HG02943 (cell line): ENCODE measurements around the gene HMCN2.

Experiments used
- ATAC-seq: cut with Tn5 transposase; IDR thresholded peaks from one replicate; pipeline ENCODE4 v1.9.1; 2021; ENCODE audit warnings: mild to moderate bottlenecking, low read depth, moderate library complexity; ENCODE audit not compliant: unreplicated experiment

Gene HMCN2

DNA sequence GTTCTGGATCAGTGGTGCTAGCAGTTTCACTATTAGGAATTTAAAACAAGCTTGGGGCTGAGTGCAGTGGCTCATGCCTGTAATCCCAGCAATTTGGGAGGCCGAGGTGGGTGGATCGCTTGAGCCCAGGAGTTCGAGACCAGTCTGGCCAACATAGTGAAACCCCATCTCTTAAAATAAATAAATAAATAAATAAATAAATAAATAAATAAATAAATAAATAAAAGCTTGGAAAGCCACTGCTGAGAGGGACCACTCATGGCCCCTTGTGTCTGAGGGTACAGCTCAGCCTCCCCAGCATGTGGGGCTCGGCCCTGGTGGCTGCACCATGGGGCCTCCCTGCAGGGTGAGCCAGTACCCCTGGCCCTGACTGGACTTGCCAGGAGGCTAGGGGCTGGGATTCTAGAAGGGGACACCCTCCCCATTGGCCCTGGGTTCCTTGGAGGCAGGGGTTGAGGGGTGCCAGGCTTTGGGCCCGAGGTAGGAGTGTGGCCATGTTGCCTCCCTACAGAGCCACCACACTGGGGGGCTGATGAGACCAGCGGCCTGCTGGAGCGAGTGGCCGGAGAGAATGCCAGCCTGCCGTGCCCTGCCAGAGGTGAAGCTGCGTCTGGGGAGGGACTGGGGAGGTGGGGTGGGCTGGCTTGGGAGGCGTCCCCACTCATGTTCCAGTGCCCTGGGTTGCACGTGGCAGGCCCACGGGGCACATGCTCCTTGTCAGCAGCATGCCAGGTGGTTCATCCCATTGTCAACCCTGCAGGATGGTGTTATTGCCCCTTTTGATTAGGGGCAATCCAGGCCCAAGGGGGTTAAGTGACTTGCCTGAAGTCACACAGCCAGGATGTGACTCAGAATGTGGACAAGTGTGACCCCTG is 76.5 kb downstream of the HMCN2 start:
- no peak for ATAC-seq

DNA sequence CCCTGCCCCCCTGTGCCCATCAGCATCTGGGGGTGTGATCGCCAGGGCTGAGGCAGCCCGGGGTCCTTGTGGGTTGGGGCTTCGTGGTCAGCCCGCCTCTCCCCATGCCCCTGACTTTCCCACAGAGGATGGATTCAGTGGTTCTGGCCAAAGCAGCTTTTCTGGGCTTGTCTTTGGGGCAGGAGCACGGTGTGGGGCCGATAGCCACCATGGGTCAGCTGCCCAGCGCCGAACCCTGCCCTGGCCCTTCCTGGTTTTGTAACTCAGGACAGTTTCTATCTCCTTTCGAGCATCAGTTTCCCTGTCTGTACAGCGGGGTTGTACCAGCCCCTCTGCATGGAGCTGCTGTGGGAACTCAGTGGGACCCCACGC is 77.1 kb downstream of the HMCN2 start:
- no peak for ATAC-seq

DNA sequence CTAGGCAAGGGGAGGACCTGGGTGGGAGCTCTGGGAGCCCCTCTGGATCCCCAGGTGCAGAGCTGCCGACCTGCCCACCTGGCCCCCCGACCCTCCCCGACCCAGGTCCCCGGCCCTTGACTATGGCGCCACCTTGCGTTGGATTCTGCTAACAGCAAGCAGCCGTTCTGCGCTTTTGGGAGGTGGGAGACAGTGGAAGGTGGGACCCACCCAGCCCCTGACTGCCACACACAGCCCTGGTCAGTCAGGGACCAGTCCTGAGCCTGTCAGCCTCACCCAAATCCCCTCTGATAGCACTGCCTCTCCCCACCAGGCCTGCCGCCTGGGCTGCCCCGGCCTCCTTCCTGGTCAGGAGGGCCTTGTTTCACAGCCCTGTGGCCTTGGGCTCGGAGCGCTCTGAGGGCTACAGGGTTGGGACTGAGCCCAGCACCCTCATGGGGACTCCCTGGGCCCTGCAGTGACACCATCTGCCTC is 77.9 kb downstream of the HMCN2 start:
- no peak for ATAC-seq

GRCh38 chr9:130344366-130344765 is 78.8 kb downstream of the HMCN2 start:
- no peak for ATAC-seq

- no peak for ATAC-seq
These were observed 79.7 kb downstream of the HMCN2 start for GRCh38 chr9:130345009-130345896.

DNA sequence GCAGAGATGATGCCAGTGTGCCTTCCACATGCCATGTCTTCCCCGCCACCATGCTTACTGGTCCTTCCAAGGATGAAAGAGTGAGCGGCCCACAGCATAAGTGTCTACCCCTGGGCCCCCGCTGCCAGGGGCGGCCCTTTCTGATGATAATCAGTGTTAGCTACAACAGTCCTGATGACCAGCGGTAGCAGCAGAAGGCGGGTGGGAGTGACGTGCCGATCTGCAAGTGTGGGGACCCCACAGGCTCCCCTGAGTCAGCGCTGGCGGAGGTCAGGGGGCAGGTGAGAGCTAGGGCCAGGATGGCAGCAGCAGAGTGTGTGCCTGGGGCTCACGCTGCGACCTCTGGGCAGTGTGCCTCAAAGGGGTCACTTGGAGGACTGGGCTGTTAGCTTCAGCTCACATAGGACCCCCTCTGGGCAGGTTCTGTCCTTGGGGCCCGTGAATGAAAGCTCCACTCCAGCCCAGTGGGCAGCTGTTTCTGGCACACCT is 80.4 kb downstream of the HMCN2 start:
- ATAC-seq, result no peak

DNA sequence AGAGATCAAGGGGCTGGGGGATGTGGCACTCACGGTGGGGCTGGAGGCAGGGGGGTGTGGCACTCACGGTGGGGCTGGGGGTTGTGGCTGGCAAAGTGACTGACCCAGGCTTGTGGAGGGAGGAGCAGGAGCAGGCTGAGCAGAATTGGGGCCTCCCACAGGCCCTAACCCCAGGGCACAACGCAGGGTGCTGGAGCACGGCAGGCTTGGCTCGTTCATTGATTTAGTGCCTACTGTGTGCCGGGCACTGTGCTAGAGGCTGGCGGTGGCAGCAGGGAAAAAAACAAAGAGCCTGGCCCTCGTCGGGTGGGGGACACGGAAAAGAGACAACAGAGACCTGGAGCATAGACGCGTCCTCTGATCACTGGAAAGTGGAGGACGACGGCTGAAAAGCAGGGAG is 80.9 kb downstream of the HMCN2 start:
- ATAC-seq, result no peak

DNA sequence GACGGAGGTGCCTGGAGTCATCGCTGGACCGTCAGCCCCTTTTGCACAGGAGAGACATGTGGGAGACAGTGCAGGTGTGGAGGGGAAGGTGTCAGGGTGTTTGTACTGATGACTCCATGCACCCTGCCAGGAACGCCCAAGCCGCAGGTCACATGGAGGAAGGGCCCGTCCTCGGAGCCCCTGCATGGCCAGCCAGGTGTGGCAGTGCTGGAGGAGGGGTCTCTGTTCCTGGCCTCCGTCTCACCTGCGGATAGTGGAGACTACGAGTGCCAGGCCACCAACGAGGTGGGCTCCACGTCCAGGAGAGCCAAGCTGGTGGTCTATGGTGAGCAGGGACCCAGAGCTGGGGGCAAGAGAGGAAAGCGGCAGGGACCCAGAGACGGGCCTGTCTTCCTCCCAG is 81.5 kb downstream of the HMCN2 start:
- no peak for ATAC-seq

DNA sequence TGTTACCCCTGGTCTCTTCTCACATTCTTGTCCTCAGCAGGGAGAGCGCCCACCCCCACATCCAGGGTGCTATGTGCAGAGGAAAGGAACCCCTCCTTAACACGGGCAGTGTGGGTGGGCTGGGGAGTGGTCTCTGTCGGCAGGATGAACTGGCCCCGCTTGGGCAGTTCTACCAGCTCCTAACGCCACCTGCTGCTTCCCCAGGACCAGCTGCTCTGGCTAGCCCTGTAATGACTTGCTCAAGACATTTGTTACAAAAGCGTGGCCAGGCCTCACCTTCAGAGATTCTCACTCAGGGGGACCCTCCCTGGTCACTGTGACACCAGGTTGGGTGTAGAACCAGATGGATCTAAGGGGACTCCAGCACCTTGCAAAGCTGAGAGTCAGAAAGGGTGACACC is 82.4 kb downstream of the HMCN2 start:
- no peak for ATAC-seq

- ATAC-seq, result no peak
These were observed 82.8 kb downstream of the HMCN2 start for GRCh38 chr9:130348341-130348740.

DNA sequence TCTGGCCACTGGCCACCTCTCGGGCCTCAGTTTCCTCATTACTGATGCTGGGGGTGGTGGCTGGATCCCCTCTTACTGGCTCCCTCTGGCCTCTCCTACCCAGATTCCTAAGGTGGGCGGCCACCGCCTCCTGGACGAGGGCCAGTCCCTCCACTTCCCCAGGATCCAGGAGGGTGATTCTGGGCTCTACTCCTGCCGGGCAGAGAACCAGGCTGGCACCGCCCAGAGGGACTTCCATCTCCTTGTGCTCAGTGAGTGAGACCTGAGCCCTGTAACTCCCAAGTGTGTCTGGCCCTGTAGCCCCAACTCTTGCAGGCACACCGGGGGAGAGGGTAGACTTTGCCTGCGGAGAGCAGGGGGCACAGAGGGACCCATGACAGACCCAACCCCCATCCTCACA is 83.3 kb downstream of the HMCN2 start:
- ATAC-seq, result no peak

DNA sequence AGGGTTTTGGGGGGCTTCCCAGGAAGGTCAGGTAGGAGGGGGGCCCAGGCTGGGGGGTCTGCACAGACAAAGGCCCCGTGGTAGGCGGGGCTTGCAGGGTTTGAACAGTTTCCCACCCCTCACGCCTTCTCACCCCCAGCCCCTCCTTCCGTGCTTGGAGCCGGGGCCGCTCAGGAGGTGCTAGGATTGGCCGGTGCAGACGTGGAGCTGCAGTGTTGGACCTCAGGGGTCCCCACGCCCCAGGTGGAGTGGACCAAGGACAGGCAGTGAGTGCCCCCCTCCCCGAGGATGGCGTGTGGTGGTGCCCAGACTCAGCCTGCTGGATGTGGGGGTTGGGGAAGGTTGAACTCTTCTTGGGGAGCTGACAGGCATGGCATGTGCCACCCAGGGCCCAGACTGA is 83.8 kb downstream of the HMCN2 start:
- ATAC-seq, result no peak

GRCh38 chr9:130351343-130351742 is 85.8 kb downstream of the HMCN2 start:
- no peak for ATAC-seq

DNA sequence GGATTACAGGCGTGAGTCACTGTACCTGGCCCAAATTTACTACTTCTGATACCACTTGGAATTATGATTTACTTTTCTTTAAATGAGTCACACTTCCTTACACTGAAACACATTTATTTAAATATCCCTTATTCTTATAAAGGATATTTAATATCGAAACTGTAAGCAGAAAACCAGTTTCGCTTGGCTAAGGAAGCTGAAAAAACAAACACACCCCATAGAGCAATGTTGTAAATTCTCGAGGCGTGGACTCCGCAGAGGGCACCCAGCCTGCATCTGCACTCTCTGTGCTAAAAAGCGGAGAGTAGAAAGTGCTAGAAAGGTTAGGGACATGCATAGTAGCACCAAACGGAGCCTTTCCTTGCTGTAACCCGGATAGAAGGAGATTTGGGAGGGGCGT is 86.5 kb downstream of the HMCN2 start:
- no peak for ATAC-seq

DNA sequence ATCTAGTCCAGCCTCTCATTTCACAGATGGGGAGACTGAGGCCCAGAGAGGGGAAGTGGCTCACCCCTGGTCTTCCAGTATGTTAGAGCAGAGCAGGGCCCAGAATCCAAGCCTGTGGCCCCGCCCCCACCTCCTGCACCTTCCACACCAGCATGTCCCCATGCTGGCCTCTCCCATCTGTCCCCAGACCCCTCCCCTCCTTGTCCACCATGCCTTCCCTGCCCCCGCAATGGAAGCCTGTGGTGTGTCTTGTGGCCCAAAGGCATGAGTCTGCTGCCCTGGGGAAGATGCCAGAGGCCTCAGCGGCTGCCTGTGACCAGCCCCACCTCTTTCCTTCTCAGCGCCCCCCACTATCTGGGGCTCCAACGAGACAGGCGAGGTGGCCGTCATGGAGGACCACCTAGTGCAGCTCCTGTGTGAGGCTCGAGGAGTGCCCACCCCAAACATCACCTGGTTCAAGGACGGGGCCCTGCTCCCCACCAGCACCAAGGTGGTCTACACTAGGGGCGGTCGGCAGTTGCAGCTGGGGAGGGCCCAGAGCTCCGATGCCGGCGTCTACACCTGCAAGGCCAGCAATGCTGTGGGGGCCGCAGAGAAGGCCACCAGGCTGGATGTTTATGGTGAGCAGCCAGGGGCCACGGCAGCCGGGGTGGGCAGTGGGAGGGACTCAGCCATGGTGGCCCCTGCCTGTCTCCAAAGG is 87.2 kb downstream of the HMCN2 start:
- ATAC-seq, result no peak

DNA sequence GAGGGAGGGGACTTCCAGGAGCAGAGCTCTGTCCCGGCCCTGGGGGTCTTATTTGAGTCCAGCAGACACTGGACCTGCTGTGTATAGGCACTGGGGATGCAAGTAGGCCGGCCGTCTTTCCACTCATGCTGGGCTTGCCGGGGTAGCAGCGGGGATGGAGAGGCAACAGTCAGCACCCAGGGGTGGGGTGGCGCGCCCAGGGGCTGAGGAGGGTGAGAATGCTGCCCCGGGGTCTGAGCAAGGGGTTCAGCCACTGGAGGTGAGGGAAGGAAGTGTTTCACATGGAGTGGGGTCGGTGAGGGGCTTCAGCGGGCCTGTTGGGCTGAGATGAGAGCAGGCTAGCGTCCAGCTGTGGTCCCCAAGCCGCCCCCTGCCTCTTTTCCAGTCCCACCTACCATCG is 88.8 kb downstream of the HMCN2 start:
- ATAC-seq, result no peak

GRCh38 chr9:130354806-130355205 is 89.2 kb downstream of the HMCN2 start:
- ATAC-seq, result no peak

DNA sequence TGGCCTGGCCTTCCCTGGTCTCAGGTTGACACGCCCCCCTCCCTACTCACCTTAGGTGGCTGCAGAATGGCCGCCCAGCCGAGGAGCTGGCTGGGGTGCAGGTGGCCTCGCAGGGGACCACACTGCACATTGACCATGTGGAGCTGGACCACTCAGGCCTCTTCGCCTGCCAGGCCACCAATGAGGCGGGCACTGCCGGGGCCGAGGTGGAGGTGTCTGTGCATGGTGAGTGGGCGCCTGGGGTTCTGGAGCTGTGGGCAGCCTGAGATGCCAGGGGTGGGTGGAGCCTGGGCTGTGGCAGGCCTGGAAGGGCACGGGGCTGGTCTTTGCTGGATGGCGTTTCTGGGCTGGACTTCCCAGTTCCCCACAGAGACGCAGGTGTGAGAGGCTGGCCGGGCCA is 90.5 kb downstream of the HMCN2 start:
- ATAC-seq, result no peak

GRCh38 chr9:130356877-130357584 is 91.5 kb downstream of the HMCN2 start:
- no peak for ATAC-seq

DNA sequence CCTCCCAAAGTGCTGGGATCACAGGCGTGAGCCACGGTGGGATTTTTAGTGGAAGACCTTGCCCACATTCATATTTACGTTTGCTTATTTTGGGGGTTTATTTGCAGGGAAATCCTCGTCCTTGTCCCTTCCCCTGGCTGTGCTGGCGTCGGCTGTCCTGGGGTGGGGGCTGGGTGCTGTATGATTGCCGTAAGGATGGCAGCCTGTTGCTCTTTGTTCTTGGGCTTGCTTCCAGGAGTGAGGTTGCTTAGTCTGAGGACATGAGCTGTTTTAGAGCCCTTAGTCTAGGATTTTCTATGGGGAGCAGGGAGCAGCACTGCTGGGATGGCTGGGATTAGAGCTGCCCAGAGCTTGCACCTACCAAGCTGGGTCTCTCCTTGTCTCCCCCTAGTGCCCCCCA is 93.4 kb downstream of the HMCN2 start:
- ATAC-seq, result no peak
